K562 (cell line): ENCODE measurements around the gene ALKBH8. TPM values are rescaled to one million over a fixed set of nuclear protein-coding genes. Genes with fewer than 3 reads are reported as not detected.
"Not testable (repeated sequence)": the region's sequence is repeated elsewhere in the genome, so short reads cannot be mapped to it uniquely, and the experiment has no call there.

Source experiments
- ATAC-seq: fragments of 200-7000 bp; cut with Tn5 transposase; 3 replicates; pipeline ENCODE4 v1.9.1; 2020; ENCODE audit warnings: moderate library complexity
- BruUV-seq: library from RNA; stranded (reverse); fragments of 400-500 nt; replicated peaks from 2 replicates; lab custom pipeline; 2021; lab: Mats Ljungman, UMichigan
- CTCF ChIA-PET: fragments of 300-600 bp; formaldehyde crosslinking; extraction: SDS; loops from one replicate; lab custom pipeline; 2021; ENCODE audit warnings: low intra/inter-chr PET ratio; lab: Yijun Ruan, JAX
- POLR2A ChIA-PET: fragments of 300-600, 350-650 bp; sonication (Branson Sonifier 250); formaldehyde crosslinking; extraction: SDS; loops from one replicate; lab custom pipeline; 2021; ENCODE audit warnings: antibody characterized with exemption, inconsistent platforms; lab: Yijun Ruan, JAX
- DNase-seq, 4 experiments: peaks; one replicate each; pipeline versions ENCODE4 v3.0.0 to v3.0.0-alpha.2; 2011 to 2018; ENCODE audit warnings: low spot score in 3 of 4, mixed read lengths in 3 of 4; ENCODE audit errors: extremely low read depth in 1 of 4
- FAIRE-seq: peaks from 2 replicates; lab custom pipeline; 2011; peaks lifted over from hg19 to GRCh38; lab: Jason Lieb, UNC
- H2AFZ ChIP-seq: 2 replicates; pipeline ENCODE4 v1.6.0; 2011; ENCODE audit warnings: low read depth, low read length, control low read depth, inconsistent platforms
- H3K27ac ChIP-seq: fragments of 200-600 bp; 3 replicates; pipeline ENCODE4 v1.8.0; 2011; ENCODE audit warnings: low read depth, mild to moderate bottlenecking, control low read depth, inconsistent platforms, low read length, moderate library complexity, mixed read lengths; ENCODE audit errors: extremely low read depth
- H3K27me3 ChIP-seq, 2 experiments: fragments of 300-600 bp in 1 of 2; 2 replicates in 1 of 2; 3 replicates in 1 of 2; pipeline versions ENCODE4 v1.6.0 to v1.8.0; 2011; ENCODE audit warnings: inconsistent platforms in 2 of 2, low read length in 2 of 2, mild to moderate bottlenecking in 1 of 2, mixed read lengths in 1 of 2, moderate library complexity in 1 of 2; ENCODE audit not compliant: control insufficient read depth in 2 of 2, insufficient read depth in 2 of 2
- H3K36me3 ChIP-seq: fragments of 300-600 bp; 3 replicates; pipeline ENCODE4 v1.8.0; 2011; ENCODE audit warnings: mild to moderate bottlenecking, low read length, inconsistent platforms; ENCODE audit not compliant: control insufficient read depth, insufficient read depth
- H3K4me1 ChIP-seq, 2 experiments: fragments of 200-600 bp in 1 of 2; replicated peaks in 1 of 2; 2 replicates in 1 of 2; 3 replicates in 1 of 2; pipeline versions ENCODE4 v1.5.1 to v1.8.0; 2011; ENCODE audit warnings: inconsistent platforms in 2 of 2, low read length in 2 of 2, mild to moderate bottlenecking in 1 of 2, mixed read lengths in 1 of 2, moderate library complexity in 1 of 2; ENCODE audit not compliant: control insufficient read depth in 2 of 2, insufficient read depth in 2 of 2
- H3K4me2 ChIP-seq: 2 replicates; pipeline ENCODE4 v1.6.1; 2011; ENCODE audit warnings: low read length, control low read depth, inconsistent platforms, mixed read lengths; ENCODE audit not compliant: insufficient read depth
- H3K4me3 ChIP-seq: fragments of 200-600 bp; sonication (generic), shearing (Covaris generic); 2 replicates; pipeline ENCODE4 v1.5.1; 2016; ENCODE audit warnings: control low read depth, inconsistent platforms
- H3K79me2 ChIP-seq: fragments of 200-600 bp; 3 replicates; pipeline ENCODE4 v1.8.0; 2011; ENCODE audit warnings: low read length, inconsistent platforms; ENCODE audit not compliant: control insufficient read depth, insufficient read depth
- H3K9ac ChIP-seq, 2 experiments: 2 replicates each; pipeline versions ENCODE4 v1.6.0 to v1.6.1; 2011; ENCODE audit warnings: low read depth in 2 of 2, low read length in 2 of 2, control low read depth in 1 of 2, inconsistent platforms in 1 of 2, mild to moderate bottlenecking in 1 of 2, mixed read lengths in 1 of 2; ENCODE audit not compliant: insufficient read depth in 1 of 2
- H3K9me1 ChIP-seq: one replicate; pipeline ENCODE4 v1.6.0; 2011; ENCODE audit warnings: inconsistent platforms, mild to moderate bottlenecking, low read length, moderate library complexity; ENCODE audit not compliant: control insufficient read depth, insufficient read depth
- H3K9me3 ChIP-seq: replicated peaks from 2 replicates; pipeline ENCODE4 v1.5.1; 2011; ENCODE audit warnings: low read depth, low read length, inconsistent platforms; ENCODE audit not compliant: control insufficient read depth, insufficient read depth
- H4K20me1 ChIP-seq: replicated peaks from 2 replicates; pipeline ENCODE4 v1.6.1; 2011; ENCODE audit warnings: low read length, inconsistent platforms, mixed read lengths; ENCODE audit not compliant: control insufficient read depth, insufficient read depth
- ARID1B ChIP-seq: fragments of 450-650 bp; IDR thresholded peaks from 2 replicates; pipeline ENCODE4 v1.6.1; 2016; ENCODE audit warnings: antibody characterized with exemption, mild to moderate bottlenecking, inconsistent platforms
- C11orf30 ChIP-seq: fragments of 450-650 bp; IDR thresholded peaks from 2 replicates; pipeline ENCODE4 v1.6.1; 2016; ENCODE audit warnings: low read depth, mild to moderate bottlenecking
- CBFA2T2 ChIP-seq: fragments of 450-650 bp; conservative IDR thresholded peaks from 2 replicates; pipeline ENCODE4 v1.6.1; 2017; ENCODE audit warnings: mild to moderate bottlenecking
- CCNT2 ChIP-seq: IDR thresholded peaks from 2 replicates; pipeline ENCODE4 v1.6.1; 2011; ENCODE audit warnings: borderline replicate concordance, low read depth, mild to moderate bottlenecking, moderate library complexity, mixed read lengths, low read length; ENCODE audit not compliant: insufficient read length; ENCODE audit errors: extremely low read depth
- CTBP1 ChIP-seq: fragments of 450-650 bp; IDR thresholded peaks from 2 replicates; pipeline ENCODE4 v1.6.1; 2016; ENCODE audit warnings: borderline replicate concordance
- DPF2 ChIP-seq: fragments of 450-650 bp; IDR thresholded peaks from 2 replicates; pipeline ENCODE4 v1.6.1; 2016
- EHMT2 ChIP-seq: fragments of 450-650 bp; IDR thresholded peaks from 2 replicates; pipeline ENCODE4 v1.6.1; 2018; ENCODE audit warnings: antibody characterized with exemption
- EP300 ChIP-seq: IDR thresholded peaks from 2 replicates; pipeline ENCODE4 v1.6.1; 2012; ENCODE audit warnings: low read length, improper control_type of control experiment
- ESRRA ChIP-seq: fragments of 450-650 bp; IDR thresholded peaks from 2 replicates; pipeline ENCODE4 v1.6.1; 2014; ENCODE audit warnings: low read depth, mild to moderate bottlenecking, moderate library complexity, borderline replicate concordance
- GATA2 ChIP-seq: sonication (generic); formaldehyde crosslinking; IDR thresholded peaks from 2 replicates; pipeline ENCODE4 v1.4.0; 2020; ENCODE audit warnings: mild to moderate bottlenecking, missing genetic modification reagents
- HDAC2 ChIP-seq: fragments of 450-650 bp; IDR thresholded peaks from 2 replicates; pipeline ENCODE4 v1.6.1; 2016; ENCODE audit warnings: mild to moderate bottlenecking
- MAFG ChIP-seq: fragments of 450-650 bp; conservative IDR thresholded peaks from 2 replicates; pipeline ENCODE4 v1.6.1; 2016; ENCODE audit warnings: missing genetic modification characterization, missing compliant biosample characterization
- MBD2 ChIP-seq: sonication (generic); IDR thresholded peaks from 2 replicates; pipeline ENCODE4 v1.6.1; 2016; ENCODE audit warnings: low read depth, borderline replicate concordance
- MYNN ChIP-seq, 2 experiments: sonication (generic); formaldehyde crosslinking in 1 of 2; IDR thresholded peaks; 2 replicates each; pipeline versions ENCODE4 v1.5.0 to v1.6.1; 2016 to 2020; ENCODE audit warnings: antibody characterized with exemption in 1 of 2, missing genetic modification reagents in 1 of 2
- POU5F1 ChIP-seq: fragments of 150-350 bp; IDR thresholded peaks from 2 replicates; pipeline ENCODE4 v1.6.1; 2014; ENCODE audit warnings: borderline replicate concordance, low read length, low read depth, mild to moderate bottlenecking; ENCODE audit not compliant: partially characterized antibody
- SMARCC2 ChIP-seq: fragments of 450-650 bp; IDR thresholded peaks from 2 replicates; pipeline ENCODE4 v1.6.1; 2017; ENCODE audit warnings: antibody characterized with exemption, moderate library complexity, mild to moderate bottlenecking, low read depth
- SMARCE1 ChIP-seq: fragments of 450-650 bp; IDR thresholded peaks from 2 replicates; pipeline ENCODE4 v1.7.1; 2016; ENCODE audit warnings: mild to moderate bottlenecking
- SOX6 ChIP-seq: fragments of 450-650 bp; IDR thresholded peaks from 2 replicates; pipeline ENCODE4 v1.6.1; 2014; ENCODE audit warnings: mild to moderate bottlenecking
- TCF3 ChIP-seq: sonication (generic); formaldehyde crosslinking; IDR thresholded peaks from 2 replicates; pipeline ENCODE4 v1.4.0; 2020; ENCODE audit warnings: mild to moderate bottlenecking, missing genetic modification reagents
- TEAD4 ChIP-seq, 2 experiments: sonication (generic) in 1 of 2; formaldehyde crosslinking in 1 of 2; IDR thresholded peaks; 2 replicates each; pipeline versions ENCODE4 v1.6.1 to v1.8.0; 2012 to 2022; ENCODE audit warnings: borderline replicate concordance in 1 of 2, inconsistent platforms in 1 of 2, low read length in 1 of 2, mild to moderate bottlenecking in 1 of 2, missing genetic modification reagents in 1 of 2
- TRIM24 ChIP-seq, 2 experiments: fragments of 450-650 bp; IDR thresholded peaks; 2 replicates each; pipeline ENCODE4 v1.6.1; 2016
- ZBTB7A ChIP-seq: IDR thresholded peaks from 2 replicates; pipeline ENCODE4 v1.6.1; 2011; ENCODE audit warnings: low read depth, mild to moderate bottlenecking, low read length, moderate library complexity, borderline replicate concordance; ENCODE audit not compliant: control insufficient read depth
- ZNF644 ChIP-seq: fragments of 200-800 bp; sonication (Bioruptor generic); IDR thresholded peaks from 2 replicates; pipeline ENCODE4 v1.6.1; 2016; ENCODE audit warnings: low read depth, missing genetic modification characterization, missing compliant biosample characterization
- WGBS: fragments of 100-300 bp; shearing (Covaris generic); methylation state at CpG from one replicate; pipeline ENCODE4 v1.1.6; 2016; ENCODE audit warnings: low coverage, mixed read lengths; ENCODE audit not compliant: insufficient coverage; ENCODE audit errors: missing lambda C conversion rate; 5-methylcytosine and 5-hydroxymethylcytosine counted together
- in situ Hi-C: fragments of 300-500 bp; cut with MboI; formaldehyde crosslinking; loops from 4 replicates; pipeline ENCODE4 v1.15.0; 2018; ENCODE audit warnings: inconsistent platforms, mixed read lengths
- intact Hi-C: fragments of 100-400 bp; cut with micrococcal nuclease; formaldehyde crosslinking; loops from 2 replicates; pipeline ENCODE4 v1.14.2; 2022
- polyA plus RNA-seq, 8 experiments: library from polyadenylated mRNA; depleted of rRNA in 4 of 8; stranded (reverse) in 5 of 8; unstranded in 3 of 8; fragments of >200 nt; fragmentation: Nextera tagmentation in 2 of 8; fragmentation: Illumina TruSeq in 1 of 8; extraction: Ambion mirVana in 2 of 8; extraction: Trizol in 1 of 8; gene quantifications; 2 replicates each; pipeline versions ENCODE4 v1.2.1 to v1.2.3, GENCODE V29; 2011 to 2014; ENCODE audit warnings: inconsistent platforms in 1 of 8, missing spikeins in 1 of 8
- total RNA-seq, 7 experiments: library from RNA; depleted of rRNA in 6 of 7; stranded (reverse); fragments of >200 nt in 6 of 7; fragmentation: Illumina TruSeq in 2 of 7; extraction: Trizol in 2 of 7; gene quantifications; 2 replicates each; pipeline versions ENCODE4 v1.2.1 to v1.2.3, GENCODE V29; 2011 to 2021; ENCODE audit warnings: low replicate concordance in 1 of 7

Gene ALKBH8
- total and polyA plus RNA-seq, 9 of the 15 experiments (the other 6 are each of a cell fraction or from before 2014, with no cell fraction given) = 4.3 to 14.4 (median 9.1) TPM

- intact Hi-C loops = loop anchor here (1.0 to 5.0 kb wide), 3 partner anchors 9 to 331 kb away; partner anchors contain the start of gene SLC35F2
- H3K27me3 ChIP-seq; in situ Hi-C loops; FAIRE-seq; BruUV-seq; CTCF ChIA-PET; H4K20me1 ChIP-seq; H3K36me3 ChIP-seq; H3K9me1 ChIP-seq; H3K9me3 ChIP-seq; TF ChIP-seq MYNN (CRISPR knock-in tag; IDR thresholded peaks at IDR 0.05); TEAD4 (CRISPR knock-in tag; IDR thresholded peaks at IDR 0.05; ENCODE audit: borderline replicate concordance): not testable (repeated sequence)
- peak; percentile 56 for ATAC-seq
- POLR2A ChIA-PET = interaction anchor here (0.7 to 1.5 kb wide), 3 partner anchors 9 to 287 kb away, joined by 3 to 5 read pairs (median 5); no protein-coding TSS in a partner anchor
- peak overlapping the region; percentile 99 for H2AFZ ChIP-seq
- peak overlapping the region; percentile 74 for H3K4me3 ChIP-seq
- peaks cover 9 to 25% of the 10 kb centered on the region in 2 experiments for H3K4me1 ChIP-seq
- peak overlapping the region; percentile 91 for H3K4me2 ChIP-seq
- H3K27ac ChIP-seq = peak overlapping the region; percentile 86
- H3K79me2 ChIP-seq = peaks cover 33% of the 10 kb centered on the region
- 0% methylated on average over 9 of the region's 9 CpGs for WGBS
- DNase-seq = peak in 1 of 4 experiments; percentile 67
- peak overlapping the region in 1 of 2 experiments; percentile 74; a peak in 2 of 4 replicates for H3K9ac ChIP-seq
- TF ChIP-seq MYNN (IDR thresholded peaks at IDR 0.05) (0 out of 2 replicates have a peak, but pooled peaks have one; percentile 18), CCNT2 (peak; percentile 42), ARID1B (peak; percentile 98), MBD2 (peak; percentile 16; the same call in 1 of the 2 replicates), SMARCC2 (peak; percentile 94), C11orf30 (peak; percentile 42; the same call in 1 of the 2 replicates), MAFG (tag) (peak; percentile 72), EHMT2 (0 out of 2 replicates have a peak, but pooled peaks have one; percentile 34), EP300 (peak; percentile 62; the same call in 1 of the 2 replicates), SOX6 (peak; percentile 81), CBFA2T2 (peak; percentile 77), TEAD4 (IDR thresholded peaks at IDR 0.05; ENCODE audit: low read length) (peak; percentile 75), ZBTB7A (peak; percentile 58), POU5F1 (peak; percentile 1), SMARCE1 (peak; percentile 99), HDAC2 (peak; percentile 9; the same call in 1 of the 2 replicates), ZNF644 (tag) (peak; percentile 19; the same call in 1 of the 2 replicates), GATA2 (peak; percentile 61), TCF3 (CRISPR knock-in tag) (peak; percentile 87), DPF2 (peak; percentile 99), CTBP1 (peak; percentile 72), TRIM24 (IDR thresholded peaks at IDR 0.05) (peak; percentile 41 to 52; a peak in 2 of 4 replicates), ESRRA (peak; percentile 8; the same call in 1 of the 2 replicates)
These were observed 493 bp upstream of the ALKBH8 start for GRCh38 chr11:107565955-107566501.
